ENCODE results near the gene BPIFA3.
A peak's percentile ranks its signal among the peaks of the same experiment; 100 is the strongest.
"Not testable (repeated sequence)": the region's sequence is repeated elsewhere in the genome, so short reads cannot be mapped to it uniquely, and the experiment has no call there.

BPIFA3 gene

GRCh38 chr20:33217052-33217451, at the start of gene BPIFA3:
Gene BPIFA3, plus strand, starts transcription at chr20:33217352. Its CDS starts 185 bp downstream, at chr20:33217537.
- no peak for DNase-seq (ENCODE audit: low read depth, low spot score)

- no peak for DNase-seq (ENCODE audit: low read depth, low spot score)
These were observed 49.3 kb upstream of the BPIFA3 start, which contains the start of gene BPIFA2 for GRCh38 chr20:33167859-33168258. Gene BPIFA2, plus strand, starts transcription at chr20:33168159. Its CDS starts 987 bp downstream, at chr20:33169146.

GRCh38 chr20:33169176-33169794, 47.9 kb upstream of the BPIFA3 start:
- DNase-seq (ENCODE audit: low read depth, low spot score): no peak

GRCh38 chr20:33172781-33173180, 44.4 kb upstream of the BPIFA3 start:
- no peak for DNase-seq (ENCODE audit: low read depth, low spot score)

- DNase-seq (ENCODE audit: low read depth, low spot score): no peak
These were observed 42.0 kb upstream of the BPIFA3 start for GRCh38 chr20:33175123-33175522.

GRCh38 chr20:33176101-33176500, 41.1 kb upstream of the BPIFA3 start:
- no peak for DNase-seq (ENCODE audit: low read depth, low spot score)

- DNase-seq (ENCODE audit: low read depth, low spot score): no peak
These were observed 39.3 kb upstream of the BPIFA3 start for GRCh38 chr20:33177866-33178265.

GRCh38 chr20:33178726-33179125, 38.4 kb upstream of the BPIFA3 start:
- DNase-seq (ENCODE audit: low read depth, low spot score): no peak

GRCh38 chr20:33180169-33180568, 37.0 kb upstream of the BPIFA3 start:
- no peak for DNase-seq (ENCODE audit: low read depth, low spot score)

- no peak for DNase-seq (ENCODE audit: low read depth, low spot score)
These were observed 35.6 kb upstream of the BPIFA3 start for GRCh38 chr20:33181482-33182093.

- DNase-seq (ENCODE audit: low read depth, low spot score): no peak
These were observed 33.8 kb upstream of the BPIFA3 start for GRCh38 chr20:33183312-33183711.

GRCh38 chr20:33185031-33185590, 32.0 kb upstream of the BPIFA3 start:
- DNase-seq (ENCODE audit: low read depth, low spot score): not testable (repeated sequence)

- no peak for DNase-seq (ENCODE audit: low read depth, low spot score)
These were observed 29.7 kb upstream of the BPIFA3 start for GRCh38 chr20:33187491-33187890.

- DNase-seq (ENCODE audit: low read depth, low spot score): no peak
These were observed 28.7 kb upstream of the BPIFA3 start for GRCh38 chr20:33188421-33188820.

- DNase-seq (ENCODE audit: low read depth, low spot score): no peak
These were observed 25.7 kb upstream of the BPIFA3 start for GRCh38 chr20:33191484-33191883.

GRCh38 chr20:33191955-33192354, 25.2 kb upstream of the BPIFA3 start:
- no peak for DNase-seq (ENCODE audit: low read depth, low spot score)

- no peak for DNase-seq (ENCODE audit: low read depth, low spot score)
These were observed 24.1 kb upstream of the BPIFA3 start for GRCh38 chr20:33192912-33193501.

GRCh38 chr20:33199026-33199425, 18.1 kb upstream of the BPIFA3 start:
- no peak for DNase-seq (ENCODE audit: low read depth, low spot score)

GRCh38 chr20:33202451-33202850, 14.7 kb upstream of the BPIFA3 start:
- DNase-seq (ENCODE audit: low read depth, low spot score): no peak

GRCh38 chr20:33203444-33203843, 13.7 kb upstream of the BPIFA3 start:
- no peak for DNase-seq (ENCODE audit: low read depth, low spot score)

- DNase-seq (ENCODE audit: low read depth, low spot score): peak; percentile 9
These were observed 7.4 kb upstream of the BPIFA3 start for GRCh38 chr20:33209789-33210188.

- DNase-seq (ENCODE audit: low read depth, low spot score): no peak
These were observed 6.8 kb upstream of the BPIFA3 start for GRCh38 chr20:33210371-33210770.
